ENCODE results near the gene IL26.

Gene IL26

DNA sequence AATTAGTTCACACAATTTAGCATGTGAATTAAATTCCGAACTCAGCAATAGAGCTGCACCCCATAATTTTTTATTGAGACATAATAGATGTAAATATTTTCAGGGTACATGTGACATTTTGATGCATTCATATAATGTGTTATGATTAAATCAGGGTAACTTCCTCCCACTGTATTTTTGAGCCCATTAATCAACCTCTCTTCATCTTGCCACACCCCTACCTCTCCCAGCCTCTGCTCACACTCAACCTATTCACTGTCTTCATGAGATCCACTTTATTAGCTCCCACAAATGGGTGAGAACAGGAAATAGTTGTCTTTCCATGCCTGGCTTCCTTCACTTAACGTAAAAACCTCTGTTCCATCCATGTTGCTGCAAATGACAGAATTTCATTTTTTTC lies 14.7 kb downstream of the IL26 start:
- Histone ChIP-seq H3K36me3 (ENCODE audit: control insufficient read depth in 2 of 2, insufficient read depth in 1 of 2, low read length in 2 of 2) (no peaks in the 10 kb centered on the region), H3K9me3 (ENCODE audit: control insufficient read depth, insufficient read depth, low read depth, low read length) (no peaks in the 10 kb centered on the region), H3K4me3 (ENCODE audit: low read depth, low read length) (no peak overlapping the region), H3K4me1 (ENCODE audit: control insufficient read depth, insufficient read depth, low read length) (peaks cover 4% of the 10 kb centered on the region), H3K27ac (ENCODE audit: extremely low read depth, low read depth, low read length) (no peak overlapping the region)
- no peak for TF ChIP-seq MEIS1 (CRISPR knock-in tag; IDR thresholded peaks at IDR 0.05; ENCODE audit: borderline replicate concordance)
- TF ChIP-seq, protein P1, sequence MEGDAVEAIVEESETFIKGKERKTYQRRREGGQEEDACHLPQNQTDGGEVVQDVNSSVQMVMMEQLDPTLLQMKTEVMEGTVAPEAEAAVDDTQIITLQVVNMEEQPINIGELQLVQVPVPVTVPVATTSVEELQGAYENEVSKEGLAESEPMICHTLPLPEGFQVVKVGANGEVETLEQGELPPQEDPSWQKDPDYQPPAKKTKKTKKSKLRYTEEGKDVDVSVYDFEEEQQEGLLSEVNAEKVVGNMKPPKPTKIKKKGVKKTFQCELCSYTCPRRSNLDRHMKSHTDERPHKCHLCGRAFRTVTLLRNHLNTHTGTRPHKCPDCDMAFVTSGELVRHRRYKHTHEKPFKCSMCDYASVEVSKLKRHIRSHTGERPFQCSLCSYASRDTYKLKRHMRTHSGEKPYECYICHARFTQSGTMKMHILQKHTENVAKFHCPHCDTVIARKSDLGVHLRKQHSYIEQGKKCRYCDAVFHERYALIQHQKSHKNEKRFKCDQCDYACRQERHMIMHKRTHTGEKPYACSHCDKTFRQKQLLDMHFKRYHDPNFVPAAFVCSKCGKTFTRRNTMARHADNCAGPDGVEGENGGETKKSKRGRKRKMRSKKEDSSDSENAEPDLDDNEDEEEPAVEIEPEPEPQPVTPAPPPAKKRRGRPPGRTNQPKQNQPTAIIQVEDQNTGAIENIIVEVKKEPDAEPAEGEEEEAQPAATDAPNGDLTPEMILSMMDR (tag by site-specific recombination; IDR thresholded peaks at IDR 0.05) = no peak
- TF ChIP-seq, protein P2, sequence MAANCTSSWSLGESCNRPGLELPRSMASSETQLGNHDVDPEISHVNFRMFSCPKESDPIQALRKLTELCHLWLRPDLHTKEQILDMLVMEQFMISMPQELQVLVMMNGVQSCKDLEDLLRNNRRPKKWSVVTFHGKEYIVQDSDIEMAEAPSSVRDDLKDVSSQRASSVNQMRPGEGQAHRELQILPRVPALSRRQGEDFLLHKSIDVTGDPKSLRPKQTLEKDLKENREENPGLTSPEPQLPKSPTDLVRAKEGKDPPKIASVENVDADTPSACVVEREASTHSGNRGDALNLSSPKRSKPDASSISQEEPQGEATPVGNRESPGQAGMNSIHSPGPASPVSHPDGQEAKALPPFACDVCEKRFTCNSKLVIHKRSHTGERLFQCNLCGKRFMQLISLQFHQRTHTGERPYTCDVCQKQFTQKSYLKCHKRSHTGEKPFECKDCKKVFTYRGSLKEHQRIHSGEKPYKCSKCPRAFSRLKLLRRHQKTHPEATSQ (tag by site-specific recombination; IDR thresholded peaks at IDR 0.05) = no peak
- TF ChIP-seq ZNF214 (tag by site-specific recombination; IDR thresholded peaks at IDR 0.05; ENCODE audit: borderline replicate concordance) = no peak
- no peak for TF ChIP-seq ZEB2 (tag by site-specific recombination; IDR thresholded peaks at IDR 0.05)
- TF ChIP-seq SALL2 (tag by site-specific recombination; IDR thresholded peaks at IDR 0.05; ENCODE audit: borderline replicate concordance) = no peak
- TF ChIP-seq ZNF561 (tag by site-specific recombination; IDR thresholded peaks at IDR 0.05; ENCODE audit: borderline replicate concordance) = no peak
- TF ChIP-seq, protein P3, sequence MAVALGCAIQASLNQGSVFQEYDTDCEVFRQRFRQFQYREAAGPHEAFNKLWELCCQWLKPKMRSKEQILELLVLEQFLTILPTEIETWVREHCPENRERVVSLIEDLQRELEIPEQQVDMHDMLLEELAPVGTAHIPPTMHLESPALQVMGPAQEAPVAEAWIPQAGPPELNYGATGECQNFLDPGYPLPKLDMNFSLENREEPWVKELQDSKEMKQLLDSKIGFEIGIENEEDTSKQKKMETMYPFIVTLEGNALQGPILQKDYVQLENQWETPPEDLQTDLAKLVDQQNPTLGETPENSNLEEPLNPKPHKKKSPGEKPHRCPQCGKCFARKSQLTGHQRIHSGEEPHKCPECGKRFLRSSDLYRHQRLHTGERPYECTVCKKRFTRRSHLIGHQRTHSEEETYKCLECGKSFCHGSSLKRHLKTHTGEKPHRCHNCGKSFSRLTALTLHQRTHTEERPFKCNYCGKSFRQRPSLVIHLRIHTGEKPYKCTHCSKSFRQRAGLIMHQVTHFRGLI (tag by site-specific recombination; IDR thresholded peaks at IDR 0.05) = no peak
- TF ChIP-seq ZNF768 (tag by site-specific recombination; IDR thresholded peaks at IDR 0.05) = no peak
- TF ChIP-seq, protein P4, sequence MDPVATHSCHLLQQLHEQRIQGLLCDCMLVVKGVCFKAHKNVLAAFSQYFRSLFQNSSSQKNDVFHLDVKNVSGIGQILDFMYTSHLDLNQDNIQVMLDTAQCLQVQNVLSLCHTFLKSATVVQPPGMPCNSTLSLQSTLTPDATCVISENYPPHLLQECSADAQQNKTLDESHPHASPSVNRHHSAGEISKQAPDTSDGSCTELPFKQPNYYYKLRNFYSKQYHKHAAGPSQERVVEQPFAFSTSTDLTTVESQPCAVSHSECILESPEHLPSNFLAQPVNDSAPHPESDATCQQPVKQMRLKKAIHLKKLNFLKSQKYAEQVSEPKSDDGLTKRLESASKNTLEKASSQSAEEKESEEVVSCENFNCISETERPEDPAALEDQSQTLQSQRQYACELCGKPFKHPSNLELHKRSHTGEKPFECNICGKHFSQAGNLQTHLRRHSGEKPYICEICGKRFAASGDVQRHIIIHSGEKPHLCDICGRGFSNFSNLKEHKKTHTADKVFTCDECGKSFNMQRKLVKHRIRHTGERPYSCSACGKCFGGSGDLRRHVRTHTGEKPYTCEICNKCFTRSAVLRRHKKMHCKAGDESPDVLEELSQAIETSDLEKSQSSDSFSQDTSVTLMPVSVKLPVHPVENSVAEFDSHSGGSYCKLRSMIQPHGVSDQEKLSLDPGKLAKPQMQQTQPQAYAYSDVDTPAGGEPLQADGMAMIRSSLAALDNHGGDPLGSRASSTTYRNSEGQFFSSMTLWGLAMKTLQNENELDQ (tag by site-specific recombination; IDR thresholded peaks at IDR 0.05; ENCODE audit: low read depth) = no peak
- TF ChIP-seq ZSCAN30 (tag by site-specific recombination; IDR thresholded peaks at IDR 0.05) = no peak
- no peak for TF ChIP-seq ZFP41 (tag by site-specific recombination; IDR thresholded peaks at IDR 0.05; ENCODE audit: borderline replicate concordance)
- TF ChIP-seq, protein P5, sequence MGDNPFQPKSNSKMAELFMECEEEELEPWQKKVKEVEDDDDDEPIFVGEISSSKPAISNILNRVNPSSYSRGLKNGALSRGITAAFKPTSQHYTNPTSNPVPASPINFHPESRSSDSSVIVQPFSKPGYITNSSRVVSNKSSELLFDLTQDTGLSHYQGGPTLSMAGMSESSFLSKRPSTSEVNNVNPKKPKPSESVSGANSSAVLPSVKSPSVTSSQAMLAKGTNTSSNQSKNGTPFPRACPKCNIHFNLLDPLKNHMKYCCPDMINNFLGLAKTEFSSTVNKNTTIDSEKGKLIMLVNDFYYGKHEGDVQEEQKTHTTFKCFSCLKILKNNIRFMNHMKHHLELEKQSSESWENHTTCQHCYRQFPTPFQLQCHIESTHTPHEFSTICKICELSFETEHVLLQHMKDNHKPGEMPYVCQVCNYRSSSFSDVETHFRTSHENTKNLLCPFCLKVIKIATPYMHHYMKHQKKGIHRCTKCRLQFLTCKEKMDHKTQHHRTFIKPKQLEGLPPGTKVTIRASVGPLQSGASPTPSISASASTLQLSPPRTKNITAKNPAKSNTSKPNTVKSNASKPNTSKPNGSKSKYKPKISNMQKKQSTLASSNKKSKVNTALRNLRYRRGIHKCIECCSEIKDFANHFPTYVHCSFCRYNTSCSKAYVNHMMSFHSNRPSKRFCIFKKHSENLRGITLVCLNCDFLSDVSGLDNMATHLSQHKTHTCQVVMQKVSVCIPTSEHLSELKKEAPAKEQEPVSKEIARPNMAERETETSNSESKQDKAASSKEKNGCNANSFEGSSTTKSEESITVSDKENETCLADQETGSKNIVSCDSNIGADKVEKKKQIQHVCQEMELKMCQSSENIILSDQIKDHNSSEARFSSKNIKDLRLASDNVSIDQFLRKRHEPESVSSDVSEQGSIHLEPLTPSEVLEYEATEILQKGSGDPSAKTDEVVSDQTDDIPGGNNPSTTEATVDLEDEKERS (tag by site-specific recombination; IDR thresholded peaks at IDR 0.05) = no peak
- no peak for TF ChIP-seq ZNF514 (tag by site-specific recombination; IDR thresholded peaks at IDR 0.05)
- no peak for TF ChIP-seq ZBTB20 (tag by site-specific recombination; IDR thresholded peaks at IDR 0.05)
- TF ChIP-seq ZNF626 (tag by site-specific recombination; IDR thresholded peaks at IDR 0.05) = no peak
- ChIA-PET POLR2A (no interaction called here), CTCF (interaction anchor here (0.5 to 2.7 kb wide), 6 partner anchors 12 to 1522 kb away, joined by 3 to 12 read pairs (median 4); no protein-coding TSS in a partner anchor)
